ENCODE data around the gene CLCF1. TPM values are rescaled to one million over a fixed set of nuclear protein-coding genes. Genes with fewer than 3 reads are reported as not detected.
A peak's percentile ranks its signal among the peaks of the same experiment; 100 is the strongest.

The CLCF1 gene
- total and polyA plus RNA-seq, 8 donors = 7.3 to 15.3 (median 11.9) TPM

DNA sequence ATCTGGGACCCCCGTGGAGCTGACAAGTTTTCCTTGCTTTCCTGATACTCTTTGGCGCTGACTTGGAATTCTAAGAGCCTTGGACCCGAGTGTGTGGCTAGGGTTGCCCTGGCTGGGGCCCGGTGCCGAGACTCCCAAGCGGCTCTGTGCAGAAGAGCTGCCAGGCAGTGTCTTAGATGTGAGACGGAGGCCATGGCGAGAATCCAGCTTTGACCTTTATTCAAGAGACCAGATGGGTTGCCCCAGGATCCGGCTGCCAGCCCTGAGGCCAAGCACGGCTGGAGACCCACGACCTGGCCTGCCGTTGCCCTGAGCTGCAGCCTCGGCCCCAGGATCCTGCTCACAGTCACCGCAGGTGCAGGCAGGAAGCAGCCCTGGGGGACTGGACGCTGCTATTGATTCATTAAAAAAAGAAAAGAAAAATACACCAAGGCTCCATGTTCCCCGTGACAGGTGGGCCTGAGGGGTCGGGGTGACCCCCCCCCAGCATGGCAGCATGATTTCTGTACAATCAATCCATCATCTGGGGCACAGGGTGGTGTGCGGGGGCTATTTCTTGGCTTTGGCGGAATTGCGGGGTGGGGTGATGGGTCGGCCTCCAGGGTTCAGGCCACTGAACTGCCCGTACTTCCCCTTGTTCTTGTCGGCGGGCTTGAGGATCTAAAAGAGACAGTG, 24.7 kb upstream of the CLCF1 start:
- Histone ChIP-seq H3K27me3 (no peaks in the 10 kb centered on the region), H3K4me3 (no peak overlapping the region), H3K9me3 (no peaks in the 10 kb centered on the region), H3K36me3 (peaks cover 0 to 71% of the 10 kb centered on the region in 2 donors), H3K27ac (no peak overlapping the region), H3K4me1 (peaks cover 16 to 60% of the 10 kb centered on the region in 2 donors)
- ATAC-seq (no peak), DNase-seq (no peak)
- TF ChIP-seq, protein P1, sequence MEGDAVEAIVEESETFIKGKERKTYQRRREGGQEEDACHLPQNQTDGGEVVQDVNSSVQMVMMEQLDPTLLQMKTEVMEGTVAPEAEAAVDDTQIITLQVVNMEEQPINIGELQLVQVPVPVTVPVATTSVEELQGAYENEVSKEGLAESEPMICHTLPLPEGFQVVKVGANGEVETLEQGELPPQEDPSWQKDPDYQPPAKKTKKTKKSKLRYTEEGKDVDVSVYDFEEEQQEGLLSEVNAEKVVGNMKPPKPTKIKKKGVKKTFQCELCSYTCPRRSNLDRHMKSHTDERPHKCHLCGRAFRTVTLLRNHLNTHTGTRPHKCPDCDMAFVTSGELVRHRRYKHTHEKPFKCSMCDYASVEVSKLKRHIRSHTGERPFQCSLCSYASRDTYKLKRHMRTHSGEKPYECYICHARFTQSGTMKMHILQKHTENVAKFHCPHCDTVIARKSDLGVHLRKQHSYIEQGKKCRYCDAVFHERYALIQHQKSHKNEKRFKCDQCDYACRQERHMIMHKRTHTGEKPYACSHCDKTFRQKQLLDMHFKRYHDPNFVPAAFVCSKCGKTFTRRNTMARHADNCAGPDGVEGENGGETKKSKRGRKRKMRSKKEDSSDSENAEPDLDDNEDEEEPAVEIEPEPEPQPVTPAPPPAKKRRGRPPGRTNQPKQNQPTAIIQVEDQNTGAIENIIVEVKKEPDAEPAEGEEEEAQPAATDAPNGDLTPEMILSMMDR (IDR thresholded peaks at IDR 0.05) = no peak
- intact Hi-C loops (cut with DNase I) = no loop called here

DNA sequence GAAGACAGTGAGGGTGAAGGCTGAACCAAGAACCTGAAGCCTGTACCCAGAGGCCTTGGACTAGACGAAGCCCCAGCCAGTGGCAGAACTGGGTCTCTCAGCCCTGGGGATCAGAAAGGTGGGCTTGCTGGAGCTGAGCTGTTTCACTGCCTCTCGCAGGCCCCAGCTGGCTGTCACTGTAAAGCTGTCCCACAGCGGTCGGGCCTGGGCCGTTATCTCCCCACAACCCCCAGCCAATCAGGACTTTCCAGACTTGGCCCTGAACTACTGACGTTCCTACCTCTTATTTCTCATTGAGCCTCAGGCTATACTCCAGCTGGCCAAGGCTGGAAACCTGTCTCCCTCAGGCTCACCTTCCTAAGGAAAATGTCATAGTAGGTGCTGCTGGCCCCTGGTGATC, 24.1 kb upstream of the CLCF1 start:
- Histone ChIP-seq H3K4me3 (no peak overlapping the region), H3K27ac (no peak overlapping the region), H3K36me3 (peaks cover 0 to 71% of the 10 kb centered on the region in 2 donors), H3K9me3 (no peaks in the 10 kb centered on the region), H3K4me1 (peaks cover 18 to 60% of the 10 kb centered on the region in 2 donors), H3K27me3 (no peaks in the 10 kb centered on the region)
- DNase-seq (no peak), ATAC-seq (no peak)
- TF ChIP-seq, protein P1 (IDR thresholded peaks at IDR 0.05) = no peak
- intact Hi-C loops (cut with DNase I) = no loop called here

GRCh38 chr11:67396587-67397389, 23.4 kb upstream of the CLCF1 start:
- no peaks in the 10 kb centered on the region for H3K9me3 ChIP-seq
- TF ChIP-seq, protein P1 (IDR thresholded peaks at IDR 0.05) = no peak
- peaks cover 21 to 59% of the 10 kb centered on the region in 2 donors for H3K4me1 ChIP-seq
- peaks cover 0 to 71% of the 10 kb centered on the region in 2 donors for H3K36me3 ChIP-seq
- H3K27ac ChIP-seq = peak overlapping the region in 1 of 2 donors; percentile 7
- intact Hi-C loops (cut with DNase I) = no loop called here
- no peak overlapping the region for H3K4me3 ChIP-seq
- DNase-seq = peak in 1 of 4 donors; percentile 61
- no peaks in the 10 kb centered on the region for H3K27me3 ChIP-seq
- no peak for ATAC-seq

- Histone ChIP-seq H3K9me3 (no peaks in the 10 kb centered on the region), H3K4me1 (peaks cover 21 to 61% of the 10 kb centered on the region in 2 donors), H3K27me3 (no peaks in the 10 kb centered on the region), H3K27ac (no peak overlapping the region), H3K4me3 (no peak overlapping the region), H3K36me3 (peaks cover 0 to 71% of the 10 kb centered on the region in 2 donors)
- DNase-seq (peak in 1 of 4 donors; percentile 57), ATAC-seq (no peak)
- TF ChIP-seq, protein P1 (IDR thresholded peaks at IDR 0.05) = no peak
- intact Hi-C loops (cut with DNase I) = no loop called here
Measured at GRCh38 chr11:67396259-67396581, 22.8 kb upstream of the CLCF1 start.

DNA sequence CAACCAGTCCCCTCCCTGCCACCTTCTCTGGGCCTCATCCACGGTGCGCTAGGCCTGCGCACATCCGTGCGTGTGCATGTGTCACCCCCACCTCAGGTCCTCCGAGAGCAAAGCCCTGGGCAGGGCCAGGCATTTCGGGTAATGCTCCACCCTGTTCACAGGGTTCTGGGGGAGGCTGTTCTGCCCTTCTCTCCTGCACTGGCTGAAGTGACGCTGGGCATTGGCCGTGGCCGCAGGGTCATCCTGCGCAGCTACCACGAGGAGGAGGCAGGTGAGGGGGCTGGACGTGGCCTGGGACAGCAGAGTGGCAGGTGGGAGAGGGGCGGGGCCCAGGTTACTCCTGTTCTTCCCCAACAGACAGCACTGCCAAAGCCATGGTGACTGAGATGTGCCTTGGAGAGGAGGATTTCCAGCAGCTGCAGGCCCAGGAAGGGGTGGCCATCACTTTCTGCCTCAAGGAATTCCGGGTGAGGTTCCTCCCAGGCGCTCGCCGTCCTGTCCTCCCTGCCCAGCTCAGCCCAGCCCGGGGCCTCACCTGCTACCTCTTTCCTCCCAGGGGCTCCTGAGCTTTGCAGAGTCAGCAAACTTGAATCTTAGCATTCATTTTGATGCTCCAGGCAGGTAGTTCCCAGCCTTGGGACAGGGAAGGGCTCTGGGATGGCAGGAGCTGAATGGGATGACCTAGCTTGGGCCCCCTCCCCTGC, 22.3 kb upstream of the CLCF1 start:
- ATAC-seq = no peak
- peak in 1 of 4 donors; percentile 75 for DNase-seq
- peaks cover 19 to 62% of the 10 kb centered on the region in 2 donors for H3K4me1 ChIP-seq
- no peak overlapping the region for H3K4me3 ChIP-seq
- no peaks in the 10 kb centered on the region for H3K27me3 ChIP-seq
- intact Hi-C loops (cut with DNase I) = no loop called here
- no peaks in the 10 kb centered on the region for H3K9me3 ChIP-seq
- H3K27ac ChIP-seq = no peak overlapping the region
- TF ChIP-seq, protein P1 (IDR thresholded peaks at IDR 0.05) = no peak
- H3K36me3 ChIP-seq = peaks cover 0 to 71% of the 10 kb centered on the region in 2 donors
